HepG2 (cell line): ENCODE results near the gene KIF19. TPM values are rescaled to one million over a fixed set of nuclear protein-coding genes. Genes with fewer than 3 reads are reported as not detected.
"Not testable (repeated sequence)": the region's sequence is repeated elsewhere in the genome, so short reads cannot be mapped to it uniquely, and the experiment has no call there.

Experiments
- ATAC-seq: fragments of 200-7000 bp; cut with Tn5 transposase; 3 replicates; pipeline ENCODE4 v1.9.1; 2020; ENCODE audit warnings: mild to moderate bottlenecking, moderate library complexity
- BruUV-seq: library from RNA; stranded (reverse); fragments of 400-500 nt; replicated peaks from 2 replicates; lab custom pipeline; 2021; lab: Mats Ljungman, UMichigan
- CTCF ChIA-PET: fragments of 300-600 bp; formaldehyde crosslinking; extraction: SDS; loops from one replicate; lab custom pipeline; 2021; ENCODE audit warnings: low total read pairs, inconsistent platforms, low intra/inter-chr PET ratio; lab: Yijun Ruan, JAX
- POLR2A ChIA-PET: fragments of 350-600 bp; sonication (Branson Sonifier 250); formaldehyde crosslinking; loops from one replicate; lab custom pipeline; 2020; ENCODE audit warnings: antibody characterized with exemption, inconsistent platforms; lab: Yijun Ruan, JAX
- DNase-seq: peaks from one replicate; pipeline ENCODE4 v3.0.0-alpha.2; 2015; ENCODE audit warnings: low spot score
- FAIRE-seq: peaks from 3 replicates; lab custom pipeline; 2011; peaks lifted over from hg19 to GRCh38; lab: Jason Lieb, UNC
- H2AFZ ChIP-seq: one replicate; pipeline ENCODE4 v1.6.1; 2011; ENCODE audit warnings: low read length, inconsistent platforms
- H3K27ac ChIP-seq: fragments of 300-600 bp; 3 replicates; pipeline ENCODE4 v1.8.0; 2011; ENCODE audit warnings: mixed run types, mild to moderate bottlenecking, mixed read lengths, low read length, inconsistent platforms; ENCODE audit not compliant: insufficient read depth; ENCODE audit errors: extremely low read length
- H3K27me3 ChIP-seq, 2 experiments: fragments of 200-600 bp in 1 of 2; 2 replicates in 1 of 2; 3 replicates in 1 of 2; pipeline versions ENCODE4 v1.6.0 to v1.8.0; 2011; ENCODE audit warnings: low read length in 2 of 2, mild to moderate bottlenecking in 2 of 2, moderate library complexity in 2 of 2, inconsistent platforms in 1 of 2; ENCODE audit not compliant: insufficient read depth in 2 of 2, control insufficient read depth in 1 of 2
- H3K36me3 ChIP-seq, 2 experiments: fragments of 200-600 bp in 1 of 2; replicated peaks in 1 of 2; 2 replicates in 1 of 2; 3 replicates in 1 of 2; pipeline versions ENCODE4 v1.5.1 to v1.8.0; 2011; ENCODE audit warnings: low read length in 2 of 2, inconsistent platforms in 1 of 2; ENCODE audit not compliant: insufficient read depth in 2 of 2, control insufficient read depth in 1 of 2
- H3K4me1 ChIP-seq: 2 replicates; pipeline ENCODE4 v1.5.1; 2012; ENCODE audit warnings: low read length, inconsistent platforms; ENCODE audit not compliant: insufficient read depth
- H3K4me2 ChIP-seq: 2 replicates; pipeline ENCODE4 v1.6.0; 2011; ENCODE audit warnings: low read depth, low read length, inconsistent platforms
- H3K4me3 ChIP-seq, 3 experiments: fragments of 200-600 bp in 1 of 3; sonication (generic), shearing (Covaris generic) in 1 of 3; replicated peaks in 1 of 3; 2 replicates each; pipeline ENCODE4 v1.5.1; 2011 to 2016; ENCODE audit warnings: low read length in 3 of 3, inconsistent platforms in 2 of 3, low read depth in 2 of 3, mild to moderate bottlenecking in 2 of 3, control low read depth in 1 of 3, mixed read lengths in 1 of 3; ENCODE audit not compliant: insufficient read depth in 1 of 3
- H3K79me2 ChIP-seq: one replicate; pipeline ENCODE4 v1.6.1; 2011; ENCODE audit warnings: low read length, inconsistent platforms; ENCODE audit not compliant: insufficient read depth
- H3K9ac ChIP-seq: 2 replicates; pipeline ENCODE4 v1.6.0; 2011; ENCODE audit warnings: mild to moderate bottlenecking, low read depth, low read length, inconsistent platforms; ENCODE audit not compliant: insufficient read depth
- H3K9me3 ChIP-seq: 2 replicates; pipeline ENCODE4 v1.5.1; 2012; ENCODE audit warnings: mild to moderate bottlenecking, low read length
- H4K20me1 ChIP-seq: 2 replicates; pipeline ENCODE4 v1.6.0; 2011; ENCODE audit warnings: inconsistent platforms, mild to moderate bottlenecking, low read length, moderate library complexity; ENCODE audit not compliant: insufficient read depth
- MTF1 ChIP-seq: sonication (generic); formaldehyde crosslinking; IDR thresholded peaks from 2 replicates; pipeline ENCODE4 v1.5.0; 2020; ENCODE audit warnings: missing genetic modification reagents
- WGBS: methylation state at CpG from one replicate; pipeline ENCODE4 v1.1.6; 2017; ENCODE audit warnings: low lambda C conversion rate; 5-methylcytosine and 5-hydroxymethylcytosine counted together
- in situ Hi-C: cut with HindIII; loops from 2 replicates; pipeline ENCODE4 v1.10.0; 2017; ENCODE audit warnings: low pct_unique_long_range_greater_than_20kb; ENCODE audit not compliant: extremely low pct_ligation_motif_present
- intact Hi-C: fragments of 100-400 bp; cut with micrococcal nuclease; formaldehyde crosslinking; loops from one replicate; pipeline ENCODE4 v1.10.0; 2022; ENCODE audit not compliant: unreplicated experiment
- polyA plus RNA-seq, 8 experiments: library from polyadenylated mRNA; depleted of rRNA in 3 of 8; stranded (reverse) in 7 of 8; unstranded in 1 of 8; fragments of >200 nt; fragmentation: Illumina TruSeq in 4 of 8; extraction: Trizol in 4 of 8; gene quantifications; 2 replicates each; pipeline versions ENCODE4 v1.2.1 to v1.2.3, GENCODE V29; 2011 to 2016; ENCODE audit warnings: low read depth in 4 of 8, missing spikeins in 1 of 8, mixed read lengths in 1 of 8; ENCODE audit not compliant: insufficient read depth in 1 of 8
- total RNA-seq, 5 experiments: library from RNA; depleted of rRNA; stranded (reverse); fragments of >200 nt; fragmentation: Illumina TruSeq; extraction: Trizol; gene quantifications; 2 replicates each; pipeline ENCODE4 v1.2.3, GENCODE V29; 2016; ENCODE audit warnings: low read depth in 1 of 5

The KIF19 gene
- total and polyA plus RNA-seq, 2 of the 13 experiments (the other 11 are each of a cell fraction or from before 2014, with no cell fraction given) = not detected

DNA sequence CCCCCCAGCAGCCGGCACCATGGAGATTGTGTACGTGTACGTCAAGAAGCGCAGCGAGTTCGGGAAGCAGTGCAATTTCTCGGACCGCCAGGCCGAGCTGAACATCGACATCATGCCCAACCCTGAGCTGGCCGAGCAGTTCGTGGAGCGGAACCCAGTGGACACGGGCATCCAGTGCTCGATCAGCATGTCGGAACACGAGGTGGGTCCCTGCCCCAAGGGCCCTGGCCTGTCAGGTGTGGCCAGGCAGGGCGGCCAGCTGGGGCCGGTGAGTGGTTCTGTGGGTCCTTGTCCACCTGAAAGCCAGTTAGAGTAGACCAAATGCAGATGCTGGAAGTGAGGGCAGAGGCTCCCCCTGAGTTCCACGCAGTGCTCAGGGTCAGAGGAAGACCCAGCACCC lies 44.2 kb upstream of the KIF19 start:
- no TSS peak for BruUV-seq
- ChIA-PET POLR2A (no interaction called here), CTCF (no interaction called here)
- in situ Hi-C loops = no loop called here
- TF ChIP-seq MTF1 (CRISPR knock-in tag) = no peak
- Histone ChIP-seq H3K79me2 (no peaks in the 10 kb centered on the region), H3K36me3 (no peaks in the 10 kb centered on the region), H3K4me1 (no peaks in the 10 kb centered on the region), H3K27me3 (peaks cover 2% of the 10 kb centered on the region in 2 experiments; a peak in 2 of 5 replicates), H3K27ac (no peak overlapping the region), H4K20me1 (no peaks in the 10 kb centered on the region), H2AFZ (no peak overlapping the region), H3K4me3 (no peak overlapping the region), H3K4me2 (no peak overlapping the region), H3K9ac (no peak overlapping the region), H3K9me3 (no peaks in the 10 kb centered on the region)
- 71% methylated on average over 20 of the region's 20 CpGs for WGBS
- no peak for DNase-seq
- intact Hi-C loops = no loop called here
- ATAC-seq = no peak
- FAIRE-seq = no peak

DNA sequence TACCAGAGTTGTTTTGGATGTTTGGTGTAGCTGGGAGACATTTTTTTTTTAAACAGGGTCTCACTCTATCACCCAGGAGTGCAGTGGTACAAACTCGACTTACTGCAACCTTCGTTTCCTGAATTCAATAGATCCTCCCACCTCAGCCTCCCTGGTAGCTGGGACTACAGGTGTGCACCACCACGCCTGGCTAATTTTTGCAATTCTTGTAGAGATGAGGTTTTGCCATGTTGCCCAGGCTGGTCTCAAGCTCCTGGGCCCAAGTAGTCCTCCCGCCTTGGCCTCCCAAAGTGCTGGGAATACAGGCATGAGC lies 43.8 kb upstream of the KIF19 start:
- ATAC-seq, DNase-seq, H3K27me3 ChIP-seq, CTCF ChIA-PET, H3K9me3 ChIP-seq, H3K4me2 ChIP-seq, H3K36me3 ChIP-seq, H3K4me1 ChIP-seq, H2AFZ ChIP-seq, FAIRE-seq, H3K79me2 ChIP-seq, H3K27ac ChIP-seq, in situ Hi-C loops, intact Hi-C loops, BruUV-seq, H3K9ac ChIP-seq, POLR2A ChIA-PET, H3K4me3 ChIP-seq, H4K20me1 ChIP-seq: not testable (repeated sequence)
- WGBS = 22% methylated on average over 4 of the region's 4 CpGs
